GM20000 (cell line): ENCODE data around the gene GRK1.

Source experiments
- DNase-seq: peaks from one replicate; pipeline ENCODE4 v3.0.0; 2012; ENCODE audit warnings: low spot score
- CTCF ChIP-seq: IDR thresholded peaks from 2 replicates; pipeline ENCODE4 v1.5.1; 2012; ENCODE audit warnings: mild to moderate bottlenecking, control low read depth; ENCODE audit errors: extremely low read depth, missing control alignments

GRK1 gene

DNA sequence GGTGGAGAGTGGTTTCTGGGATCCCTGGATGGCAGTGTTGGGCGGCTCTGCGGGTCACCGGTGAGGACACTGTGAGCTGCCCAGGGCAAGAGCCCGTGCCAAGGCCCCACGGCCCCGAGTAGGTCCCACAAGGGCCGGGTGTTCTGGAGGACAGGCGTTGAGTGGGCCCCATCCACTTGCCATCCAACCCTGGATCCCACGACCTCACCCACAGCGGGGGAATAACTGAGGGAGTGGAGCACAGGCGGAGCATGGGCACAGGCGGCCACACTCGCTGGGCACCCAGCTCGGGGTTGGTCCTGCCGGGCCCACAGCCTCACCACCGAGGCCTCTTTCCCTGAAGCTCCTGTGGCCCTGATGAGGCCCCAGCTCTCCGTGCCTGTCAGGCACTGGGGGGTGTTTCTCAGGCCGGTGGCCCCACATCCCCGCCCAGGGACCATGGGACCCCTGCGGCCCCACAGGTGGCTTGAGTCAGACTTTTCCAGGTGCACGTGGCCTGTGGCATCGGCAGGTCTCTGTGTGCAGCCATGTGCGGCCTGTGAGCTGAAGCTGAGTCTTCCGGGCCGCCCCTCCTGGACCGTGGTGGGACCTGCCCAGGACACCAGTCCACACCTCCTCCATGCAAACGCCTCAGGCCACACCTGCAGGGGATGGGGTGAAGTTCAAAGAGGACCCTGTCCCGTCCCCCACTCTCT, 108.6 kb downstream of the GRK1 start:
- no peak for TF ChIP-seq CTCF
- DNase-seq: no peak

- TF ChIP-seq CTCF: no peak
- DNase-seq: no peak
Measured at GRCh38 chr13:113776231-113777125, 109.5 kb downstream of the GRK1 start.

DNA sequence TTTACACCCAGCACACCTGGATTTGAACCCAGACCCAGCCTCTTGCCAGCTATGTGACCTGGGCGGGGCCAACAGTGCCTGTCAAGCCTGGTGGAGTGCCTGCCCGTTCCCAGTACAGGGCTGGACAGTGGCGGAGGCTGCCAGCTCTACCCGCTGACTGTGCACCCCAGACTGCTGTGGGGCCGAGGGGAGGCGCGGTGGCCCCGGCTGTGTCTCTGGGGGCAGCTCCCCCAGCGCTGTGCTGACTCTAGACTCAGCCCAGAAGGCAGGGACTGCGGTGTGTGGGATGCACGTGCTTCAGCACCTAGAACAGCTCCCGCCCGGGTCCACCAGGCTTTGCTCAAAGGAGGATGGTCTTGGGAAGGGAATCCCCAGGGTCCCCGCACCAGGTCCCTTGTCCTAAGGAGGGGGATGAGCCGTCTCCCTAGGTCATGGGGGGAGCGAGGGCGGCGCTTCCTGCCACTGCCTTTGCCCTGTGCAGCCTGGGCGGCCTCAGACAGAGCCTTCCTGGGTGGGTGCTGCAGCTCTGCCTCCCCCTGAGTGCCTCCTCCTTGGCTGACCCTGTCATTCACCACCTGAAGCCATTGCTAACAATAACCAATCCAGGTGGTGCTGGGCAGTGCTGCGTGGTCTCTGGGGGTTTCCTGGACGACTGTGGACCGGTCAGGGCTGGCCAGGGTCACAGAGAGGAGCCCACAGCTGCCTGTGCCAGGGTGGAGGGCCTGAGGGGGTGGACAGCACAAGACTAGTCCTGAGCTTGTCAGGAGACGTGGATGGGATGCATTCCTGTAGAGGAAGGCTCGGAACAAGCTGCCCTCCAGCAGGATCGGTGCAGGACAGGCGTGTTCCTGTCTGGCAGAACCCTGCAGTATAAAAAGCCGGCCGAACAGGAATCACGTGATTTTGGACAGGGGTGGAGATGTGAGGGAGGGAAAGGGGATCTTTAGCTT, 110.6 kb downstream of the GRK1 start:
- no peak for DNase-seq
- no peak for TF ChIP-seq CTCF

DNA sequence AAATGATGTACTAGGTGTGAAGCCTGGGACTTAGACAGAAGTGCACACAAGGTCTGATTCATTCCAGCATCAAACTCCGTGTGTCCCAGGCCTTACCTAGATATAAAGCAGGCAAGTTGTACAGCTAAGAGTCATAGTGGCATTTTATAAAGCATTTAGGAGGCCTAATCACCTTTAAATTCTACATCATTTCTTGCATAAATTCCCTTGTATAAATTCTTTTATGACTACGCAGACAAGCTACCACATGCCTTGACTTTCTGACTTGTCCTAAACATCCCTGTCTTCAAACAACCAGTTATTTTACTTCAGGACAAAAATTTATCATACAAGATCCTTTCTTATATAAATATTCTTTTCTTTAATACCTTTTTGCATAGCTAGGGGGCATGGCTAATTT, 114.6 kb downstream of the GRK1 start:
- DNase-seq: no peak
- no peak for TF ChIP-seq CTCF

- TF ChIP-seq CTCF: no peak
- no peak for DNase-seq
Measured at GRCh38 chr13:113782472-113782871, 115.5 kb downstream of the GRK1 start.

GRCh38 chr13:113783200-113783881, 116.3 kb downstream of the GRK1 start:
- no peak for TF ChIP-seq CTCF
- no peak for DNase-seq
